ENCODE measurements around the gene LLGL1. TPM values are rescaled to one million over a fixed set of nuclear protein-coding genes. Genes with fewer than 3 reads are reported as not detected.

The LLGL1 gene
- total RNA-seq, result 45.7 and 47.3 TPM in 2 replicates

GRCh38 chr17:18225121-18225641 is at the start of gene LLGL1:
Gene LLGL1, plus strand, starts transcription at chr17:18225635. Its CDS starts 48 bp downstream, at chr17:18225683.
- no peak for DNase-seq (ENCODE audit: extremely low read depth, low read depth, low spot score)

- DNase-seq (ENCODE audit: extremely low read depth, low read depth, low spot score), result no peak
Measured at GRCh38 chr17:18176176-18176575, 49.3 kb upstream of the LLGL1 start.

GRCh38 chr17:18177133-18177532 is 48.3 kb upstream of the LLGL1 start:
- no peak for DNase-seq (ENCODE audit: extremely low read depth, low read depth, low spot score)

GRCh38 chr17:18177722-18178121 is 47.7 kb upstream of the LLGL1 start:
- DNase-seq (ENCODE audit: extremely low read depth, low read depth, low spot score), result no peak

GRCh38 chr17:18179196-18179595 is 46.2 kb upstream of the LLGL1 start:
- DNase-seq (ENCODE audit: extremely low read depth, low read depth, low spot score), result no peak

- DNase-seq (ENCODE audit: extremely low read depth, low read depth, low spot score), result no peak
Measured at GRCh38 chr17:18179804-18180203, 45.6 kb upstream of the LLGL1 start.

GRCh38 chr17:18181358-18181757 is 44.1 kb upstream of the LLGL1 start:
- DNase-seq (ENCODE audit: extremely low read depth, low read depth, low spot score), result no peak

- no peak for DNase-seq (ENCODE audit: extremely low read depth, low read depth, low spot score)
Measured at GRCh38 chr17:18182110-18182977, 43.1 kb upstream of the LLGL1 start.

GRCh38 chr17:18182978-18183333 is 42.5 kb upstream of the LLGL1 start:
- no peak for DNase-seq (ENCODE audit: extremely low read depth, low read depth, low spot score)

- DNase-seq (ENCODE audit: extremely low read depth, low read depth, low spot score), result peak; percentile 99
Measured at GRCh38 chr17:18183334-18184142, 41.9 kb upstream of the LLGL1 start, which contains the start of gene ALKBH5. Gene ALKBH5, plus strand, starts transcription at chr17:18183828. Its CDS starts 416 bp downstream, at chr17:18184244.

- no peak for DNase-seq (ENCODE audit: extremely low read depth, low read depth, low spot score)
Measured at GRCh38 chr17:18184143-18185031, 41.0 kb upstream of the LLGL1 start.

GRCh38 chr17:18185391-18185790 is 40.0 kb upstream of the LLGL1 start:
- DNase-seq (ENCODE audit: extremely low read depth, low read depth, low spot score), result no peak

- DNase-seq (ENCODE audit: extremely low read depth, low read depth, low spot score), result no peak
Measured at GRCh38 chr17:18185832-18186626, 39.4 kb upstream of the LLGL1 start.

- DNase-seq (ENCODE audit: extremely low read depth, low read depth, low spot score), result no peak
Measured at GRCh38 chr17:18186627-18186982, 38.8 kb upstream of the LLGL1 start.

GRCh38 chr17:18187226-18187625 is 38.2 kb upstream of the LLGL1 start:
- DNase-seq (ENCODE audit: extremely low read depth, low read depth, low spot score), result no peak

- DNase-seq (ENCODE audit: extremely low read depth, low read depth, low spot score), result no peak
Measured at GRCh38 chr17:18187821-18188761, 37.3 kb upstream of the LLGL1 start.

GRCh38 chr17:18190628-18191235 is 34.7 kb upstream of the LLGL1 start:
- no peak for DNase-seq (ENCODE audit: extremely low read depth, low read depth, low spot score)

- peak; percentile 54 for DNase-seq (ENCODE audit: extremely low read depth, low read depth, low spot score)
Measured at GRCh38 chr17:18191236-18191667, 34.2 kb upstream of the LLGL1 start.

Data from glomerular endothelial cell (primary cell).